ENCODE measurements around the gene PLBD1. TPM values are rescaled to one million over a fixed set of nuclear protein-coding genes. Genes with fewer than 3 reads are reported as not detected.

PLBD1 gene
- total RNA-seq, 1 experiment from 2014 or later: 13.8 TPM

GRCh38 chr12:14597480-14597879 is 29.8 kb upstream of the PLBD1 start:
- no peak overlapping the region for H3K4me2 ChIP-seq
- H2AFZ ChIP-seq: no peak overlapping the region

GRCh38 chr12:14591719-14592118 is 24.0 kb upstream of the PLBD1 start:
- Histone ChIP-seq H3K27me3 (ENCODE audit: insufficient read depth, low read depth) (no peaks in the 10 kb centered on the region), H2AFZ (no peak overlapping the region), H3K4me1 (replicated peaks; ENCODE audit: insufficient read depth) (no peaks in the 10 kb centered on the region), H3K27ac (no peak overlapping the region), H3K9me3 (ENCODE audit: insufficient read depth, low read depth) (no peaks in the 10 kb centered on the region), H3K36me3 (ENCODE audit: low read depth) (no peaks in the 10 kb centered on the region), H3K4me2 (no peak overlapping the region), H3F3A (ENCODE audit: insufficient read depth, low read depth) (no peaks in the 10 kb centered on the region), H4K20me1 (ENCODE audit: insufficient read depth) (no peaks in the 10 kb centered on the region), H3K79me2 (ENCODE audit: low read depth) (no peaks in the 10 kb centered on the region), H3K9me2 (ENCODE audit: insufficient read depth) (no peaks in the 10 kb centered on the region), H3K4me3 (no peak overlapping the region)
- DNase-seq: no peak
- intact Hi-C loops (cut with micrococcal nuclease; ENCODE audit: unreplicated experiment): no loop called here
- ChIA-PET CTCF (interaction anchor here (0.7 kb wide), 1 partner anchor 342 kb away, joined by 3 read pairs; no protein-coding TSS in a partner anchor), POLR2A (ENCODE audit: unreplicated experiment) (no interaction called here)
- BruUV-seq (replicated peaks): no TSS peak
- TF ChIP-seq EZH2 (IDR thresholded peaks at IDR 0.05; ENCODE audit: low read depth): no peak
- TF ChIP-seq CTCF (conservative IDR thresholded peaks at IDR 0.05): no peak

More at GRCh38 chr12:14597480-14597879, 29.8 kb upstream of the PLBD1 start:
- H3K27ac ChIP-seq: no peak overlapping the region
- POLR2A ChIA-PET (ENCODE audit: unreplicated experiment): no interaction called here
- BruUV-seq (replicated peaks): no TSS peak
- no peaks in the 10 kb centered on the region for H3K79me2 ChIP-seq (ENCODE audit: low read depth)
- H3K4me1 ChIP-seq (replicated peaks; ENCODE audit: insufficient read depth): no peaks in the 10 kb centered on the region
- DNase-seq: no peak
- H3F3A ChIP-seq (ENCODE audit: insufficient read depth, low read depth): no peaks in the 10 kb centered on the region
- TF ChIP-seq CTCF (conservative IDR thresholded peaks at IDR 0.05) (no peak), EZH2 (IDR thresholded peaks at IDR 0.05; ENCODE audit: low read depth) (no peak)
- intact Hi-C loops (cut with micrococcal nuclease; ENCODE audit: unreplicated experiment): no loop called here
- no peaks in the 10 kb centered on the region for H3K9me2 ChIP-seq (ENCODE audit: insufficient read depth)
- CTCF ChIA-PET: no interaction called here
- no peaks in the 10 kb centered on the region for H3K27me3 ChIP-seq (ENCODE audit: insufficient read depth, low read depth)
- no peak overlapping the region for H3K4me3 ChIP-seq
- H4K20me1 ChIP-seq (ENCODE audit: insufficient read depth): no peaks in the 10 kb centered on the region
- no peaks in the 10 kb centered on the region for H3K9me3 ChIP-seq (ENCODE audit: insufficient read depth, low read depth)
- no peaks in the 10 kb centered on the region for H3K36me3 ChIP-seq (ENCODE audit: low read depth)

- no TSS peak for BruUV-seq (replicated peaks)
- no peak for DNase-seq
- no peaks in the 10 kb centered on the region for H3F3A ChIP-seq (ENCODE audit: insufficient read depth, low read depth)
- ChIA-PET POLR2A (ENCODE audit: unreplicated experiment) (no interaction called here), CTCF (no interaction called here)
- H2AFZ ChIP-seq: no peak overlapping the region
- H3K27ac ChIP-seq: no peak overlapping the region
- no peaks in the 10 kb centered on the region for H3K4me1 ChIP-seq (replicated peaks; ENCODE audit: insufficient read depth)
- no peaks in the 10 kb centered on the region for H3K9me3 ChIP-seq (ENCODE audit: insufficient read depth, low read depth)
- no peaks in the 10 kb centered on the region for H3K27me3 ChIP-seq (ENCODE audit: insufficient read depth, low read depth)
- intact Hi-C loops (cut with micrococcal nuclease; ENCODE audit: unreplicated experiment): no loop called here
- no peak overlapping the region for H3K4me2 ChIP-seq
- TF ChIP-seq CTCF (conservative IDR thresholded peaks at IDR 0.05) (no peak), EZH2 (IDR thresholded peaks at IDR 0.05; ENCODE audit: low read depth) (no peak)
- H3K9me2 ChIP-seq (ENCODE audit: insufficient read depth): no peaks in the 10 kb centered on the region
- H4K20me1 ChIP-seq (ENCODE audit: insufficient read depth): no peaks in the 10 kb centered on the region
- H3K36me3 ChIP-seq (ENCODE audit: low read depth): no peaks in the 10 kb centered on the region
- no peak overlapping the region for H3K4me3 ChIP-seq
- H3K79me2 ChIP-seq (ENCODE audit: low read depth): no peaks in the 10 kb centered on the region
These were observed 21.7 kb upstream of the PLBD1 start for GRCh38 chr12:14589169-14590004.
